Fibroblast of mammary gland (primary cell): ENCODE measurements around the gene APOL4.

Experiments
- DNase-seq: peaks from one replicate; pipeline ENCODE4 v3.0.0-alpha.2; 2010; ENCODE audit warnings: low read depth
- H3K4me3 ChIP-seq: 2 replicates; pipeline ENCODE4 v1.5.1; 2011; ENCODE audit warnings: low read depth, mild to moderate bottlenecking, low read length, moderate library complexity; ENCODE audit not compliant: control insufficient read depth
- CTCF ChIP-seq: conservative IDR thresholded peaks from 2 replicates; pipeline ENCODE4 v1.5.1; 2011; ENCODE audit warnings: low read depth, low read length, inconsistent platforms; ENCODE audit not compliant: control insufficient read depth, insufficient read depth

Gene APOL4

GRCh38 chr22:36177160-36177559, 24.4 kb downstream of the APOL4 start:
- H3K4me3 ChIP-seq: no peak overlapping the region
- DNase-seq: no peak
- no peak for TF ChIP-seq CTCF

- DNase-seq: no peak
Observed at GRCh38 chr22:36175892-36176291, 25.7 kb downstream of the APOL4 start.

GRCh38 chr22:36171941-36172340, 29.7 kb downstream of the APOL4 start:
- no peak for DNase-seq
- no peak overlapping the region for H3K4me3 ChIP-seq
- TF ChIP-seq CTCF: no peak

More at GRCh38 chr22:36175892-36176291, 25.7 kb downstream of the APOL4 start:
- H3K4me3 ChIP-seq: no peak overlapping the region
- TF ChIP-seq CTCF: no peak

- no peak overlapping the region for H3K4me3 ChIP-seq
- TF ChIP-seq CTCF: no peak
- DNase-seq: no peak
Observed at GRCh38 chr22:36166518-36167220, 34.9 kb downstream of the APOL4 start.

- DNase-seq: no peak
- no peak for TF ChIP-seq CTCF
Observed at GRCh38 chr22:36166086-36166485, 35.5 kb downstream of the APOL4 start.

GRCh38 chr22:36165141-36165540, 36.5 kb downstream of the APOL4 start:
- DNase-seq: no peak
- H3K4me3 ChIP-seq: no peak overlapping the region

More at GRCh38 chr22:36166086-36166485, 35.5 kb downstream of the APOL4 start:
- no peak overlapping the region for H3K4me3 ChIP-seq

More at GRCh38 chr22:36165141-36165540, 36.5 kb downstream of the APOL4 start:
- TF ChIP-seq CTCF: no peak
